ENCODE results near the gene NBPF3.

GRCh38 chr1:21496886-21497285 is 56.9 kb downstream of the NBPF3 start:
- TF ChIP-seq POLR2A (IDR thresholded peaks at IDR 0.05) (no peak), CTCF (IDR thresholded peaks at IDR 0.05) (no peak)

All from thyroid gland (tissue), 4 donors.